HCT116 (cell line): ENCODE results near the gene HDHD5.

Experiments used
- EGR1 ChIP-seq: IDR thresholded peaks from 2 replicates; pipeline ENCODE4 v1.6.1; 2012; ENCODE audit warnings: low read depth
- EZH2 ChIP-seq: fragments of 200-600 bp; sonication (generic); IDR thresholded peaks from 2 replicates; pipeline ENCODE4 v1.6.1; 2017; ENCODE audit warnings: antibody characterized with exemption, mixed run types
- EZH2phosphoT487 ChIP-seq: fragments of 200-600 bp; IDR thresholded peaks from 2 replicates; pipeline ENCODE4 v1.6.1; 2018; ENCODE audit warnings: antibody characterized with exemption, borderline replicate concordance
- JUND ChIP-seq: IDR thresholded peaks from 2 replicates; pipeline ENCODE4 v1.6.1; 2012
- POLR2A ChIP-seq: IDR thresholded peaks from 2 replicates; pipeline ENCODE4 v1.7.0; 2011; ENCODE audit warnings: borderline replicate concordance; ENCODE audit not compliant: insufficient read depth, insufficient read length; ENCODE audit errors: extremely low read depth
- SP1 ChIP-seq: IDR thresholded peaks from 2 replicates; pipeline ENCODE4 v1.6.1; 2012; ENCODE audit warnings: low read depth
- TF ChIP-seq, protein P1 (sequence below), 3 experiments: fragments of 200-600 bp in 1 of 3; sonication (generic) in 1 of 3; IDR thresholded peaks in 2 of 3; conservative IDR thresholded peaks in 1 of 3; 2 replicates each; pipeline ENCODE4 v1.5.1; 2012 to 2017; ENCODE audit warnings: low read depth in 2 of 3, low read length in 2 of 3, antibody characterized with exemption in 1 of 3, borderline replicate concordance in 1 of 3, control low read depth in 1 of 3, mild to moderate bottlenecking in 1 of 3, mixed read lengths in 1 of 3, mixed run types in 1 of 3, moderate library complexity in 1 of 3; ENCODE audit not compliant: insufficient read depth in 1 of 3
- TF ChIP-seq, protein P2 (sequence below): IDR thresholded peaks from 2 replicates; pipeline ENCODE4 v1.6.1; 2012; ENCODE audit warnings: low read depth

DNA sequence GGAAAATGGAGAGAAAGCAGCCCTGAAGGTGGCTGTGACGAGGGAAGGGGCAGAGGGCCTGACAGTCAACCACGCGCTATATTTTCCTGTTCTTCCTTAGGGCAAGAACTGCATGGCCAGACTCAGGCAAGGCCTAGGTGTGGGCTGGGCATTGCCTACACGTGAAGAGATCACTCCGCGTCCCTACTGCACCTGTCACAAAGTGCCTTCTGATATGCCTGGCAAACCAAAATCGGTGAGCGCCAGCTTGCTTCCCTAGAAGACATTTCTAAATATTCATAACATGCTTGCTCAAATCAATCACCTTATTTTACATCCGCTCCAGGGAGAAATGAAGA is 44.2 kb downstream of the HDHD5 start:
- TF ChIP-seq, protein P1, sequence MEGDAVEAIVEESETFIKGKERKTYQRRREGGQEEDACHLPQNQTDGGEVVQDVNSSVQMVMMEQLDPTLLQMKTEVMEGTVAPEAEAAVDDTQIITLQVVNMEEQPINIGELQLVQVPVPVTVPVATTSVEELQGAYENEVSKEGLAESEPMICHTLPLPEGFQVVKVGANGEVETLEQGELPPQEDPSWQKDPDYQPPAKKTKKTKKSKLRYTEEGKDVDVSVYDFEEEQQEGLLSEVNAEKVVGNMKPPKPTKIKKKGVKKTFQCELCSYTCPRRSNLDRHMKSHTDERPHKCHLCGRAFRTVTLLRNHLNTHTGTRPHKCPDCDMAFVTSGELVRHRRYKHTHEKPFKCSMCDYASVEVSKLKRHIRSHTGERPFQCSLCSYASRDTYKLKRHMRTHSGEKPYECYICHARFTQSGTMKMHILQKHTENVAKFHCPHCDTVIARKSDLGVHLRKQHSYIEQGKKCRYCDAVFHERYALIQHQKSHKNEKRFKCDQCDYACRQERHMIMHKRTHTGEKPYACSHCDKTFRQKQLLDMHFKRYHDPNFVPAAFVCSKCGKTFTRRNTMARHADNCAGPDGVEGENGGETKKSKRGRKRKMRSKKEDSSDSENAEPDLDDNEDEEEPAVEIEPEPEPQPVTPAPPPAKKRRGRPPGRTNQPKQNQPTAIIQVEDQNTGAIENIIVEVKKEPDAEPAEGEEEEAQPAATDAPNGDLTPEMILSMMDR (IDR thresholded peaks at IDR 0.05 in 2 of 3, conservative IDR thresholded peaks at IDR 0.05 in 1 of 3; ENCODE audit: borderline replicate concordance in 1 of 3, insufficient read depth in 1 of 3, low read depth in 2 of 3, low read length in 2 of 3), result no peak
- no peak for TF ChIP-seq JUND
- no peak for TF ChIP-seq POLR2A
- TF ChIP-seq EZH2phosphoT487, result no peak
- no peak for TF ChIP-seq EZH2
- TF ChIP-seq SP1, result no peak
- TF ChIP-seq, protein P2, sequence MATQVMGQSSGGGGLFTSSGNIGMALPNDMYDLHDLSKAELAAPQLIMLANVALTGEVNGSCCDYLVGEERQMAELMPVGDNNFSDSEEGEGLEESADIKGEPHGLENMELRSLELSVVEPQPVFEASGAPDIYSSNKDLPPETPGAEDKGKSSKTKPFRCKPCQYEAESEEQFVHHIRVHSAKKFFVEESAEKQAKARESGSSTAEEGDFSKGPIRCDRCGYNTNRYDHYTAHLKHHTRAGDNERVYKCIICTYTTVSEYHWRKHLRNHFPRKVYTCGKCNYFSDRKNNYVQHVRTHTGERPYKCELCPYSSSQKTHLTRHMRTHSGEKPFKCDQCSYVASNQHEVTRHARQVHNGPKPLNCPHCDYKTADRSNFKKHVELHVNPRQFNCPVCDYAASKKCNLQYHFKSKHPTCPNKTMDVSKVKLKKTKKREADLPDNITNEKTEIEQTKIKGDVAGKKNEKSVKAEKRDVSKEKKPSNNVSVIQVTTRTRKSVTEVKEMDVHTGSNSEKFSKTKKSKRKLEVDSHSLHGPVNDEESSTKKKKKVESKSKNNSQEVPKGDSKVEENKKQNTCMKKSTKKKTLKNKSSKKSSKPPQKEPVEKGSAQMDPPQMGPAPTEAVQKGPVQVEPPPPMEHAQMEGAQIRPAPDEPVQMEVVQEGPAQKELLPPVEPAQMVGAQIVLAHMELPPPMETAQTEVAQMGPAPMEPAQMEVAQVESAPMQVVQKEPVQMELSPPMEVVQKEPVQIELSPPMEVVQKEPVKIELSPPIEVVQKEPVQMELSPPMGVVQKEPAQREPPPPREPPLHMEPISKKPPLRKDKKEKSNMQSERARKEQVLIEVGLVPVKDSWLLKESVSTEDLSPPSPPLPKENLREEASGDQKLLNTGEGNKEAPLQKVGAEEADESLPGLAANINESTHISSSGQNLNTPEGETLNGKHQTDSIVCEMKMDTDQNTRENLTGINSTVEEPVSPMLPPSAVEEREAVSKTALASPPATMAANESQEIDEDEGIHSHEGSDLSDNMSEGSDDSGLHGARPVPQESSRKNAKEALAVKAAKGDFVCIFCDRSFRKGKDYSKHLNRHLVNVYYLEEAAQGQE, result no peak
- no peak for TF ChIP-seq EGR1
